IPS-18c (cell line): Measurements from ENCODE around the gene FRK.
"Not testable (repeated sequence)": the region's sequence is repeated elsewhere in the genome, so short reads cannot be mapped to it uniquely, and the experiment has no call there.

Experiments
- H3K4me3 ChIP-seq: 2 replicates; pipeline ENCODE4 v1.7.0; 2013; ENCODE audit warnings: low read depth, mild to moderate bottlenecking, low read length, moderate library complexity; ENCODE audit not compliant: insufficient read depth
- H3K9me3 ChIP-seq: one replicate; pipeline ENCODE4 v1.6.1; 2013; ENCODE audit warnings: mild to moderate bottlenecking, low read length, moderate library complexity; ENCODE audit not compliant: control insufficient read depth, insufficient read depth

Gene FRK

GRCh38 chr6:115891750-115892149 lies 168.9 kb downstream of the FRK start:
- Histone ChIP-seq H3K4me3 (no peak overlapping the region), H3K9me3 (no peaks in the 10 kb centered on the region)

DNA sequence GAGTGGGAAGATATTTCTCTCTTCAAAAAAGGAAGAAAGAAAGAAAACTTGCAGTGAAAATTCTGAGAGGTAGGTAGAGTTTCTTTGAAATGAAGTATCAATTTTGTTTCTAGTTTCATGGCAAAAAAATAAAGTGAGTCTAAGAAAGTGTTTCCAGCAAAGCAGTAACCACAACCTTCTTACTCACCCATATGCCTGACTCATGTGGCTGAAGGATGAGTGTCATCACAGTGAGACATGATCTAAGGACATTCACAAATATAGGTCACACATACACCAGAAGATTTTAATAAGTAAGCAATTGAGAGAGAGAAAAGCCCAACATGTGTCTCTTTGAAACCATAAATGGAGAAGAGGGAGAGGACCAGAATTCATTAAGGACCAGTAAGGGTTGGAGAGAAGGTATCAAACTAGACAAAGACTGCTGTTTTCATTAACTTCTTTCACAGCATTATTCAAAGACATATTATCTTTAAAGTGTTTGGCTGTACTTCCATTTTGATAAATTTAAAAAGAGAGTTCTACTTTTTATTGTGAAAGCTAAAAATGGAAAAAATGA lies 169.5 kb downstream of the FRK start:
- H3K4me3 ChIP-seq, result no peak overlapping the region
- H3K9me3 ChIP-seq, result no peaks in the 10 kb centered on the region

- no peaks in the 10 kb centered on the region for H3K9me3 ChIP-seq
- no peak overlapping the region for H3K4me3 ChIP-seq
Observed at GRCh38 chr6:115890238-115890637, 170.5 kb downstream of the FRK start.

DNA sequence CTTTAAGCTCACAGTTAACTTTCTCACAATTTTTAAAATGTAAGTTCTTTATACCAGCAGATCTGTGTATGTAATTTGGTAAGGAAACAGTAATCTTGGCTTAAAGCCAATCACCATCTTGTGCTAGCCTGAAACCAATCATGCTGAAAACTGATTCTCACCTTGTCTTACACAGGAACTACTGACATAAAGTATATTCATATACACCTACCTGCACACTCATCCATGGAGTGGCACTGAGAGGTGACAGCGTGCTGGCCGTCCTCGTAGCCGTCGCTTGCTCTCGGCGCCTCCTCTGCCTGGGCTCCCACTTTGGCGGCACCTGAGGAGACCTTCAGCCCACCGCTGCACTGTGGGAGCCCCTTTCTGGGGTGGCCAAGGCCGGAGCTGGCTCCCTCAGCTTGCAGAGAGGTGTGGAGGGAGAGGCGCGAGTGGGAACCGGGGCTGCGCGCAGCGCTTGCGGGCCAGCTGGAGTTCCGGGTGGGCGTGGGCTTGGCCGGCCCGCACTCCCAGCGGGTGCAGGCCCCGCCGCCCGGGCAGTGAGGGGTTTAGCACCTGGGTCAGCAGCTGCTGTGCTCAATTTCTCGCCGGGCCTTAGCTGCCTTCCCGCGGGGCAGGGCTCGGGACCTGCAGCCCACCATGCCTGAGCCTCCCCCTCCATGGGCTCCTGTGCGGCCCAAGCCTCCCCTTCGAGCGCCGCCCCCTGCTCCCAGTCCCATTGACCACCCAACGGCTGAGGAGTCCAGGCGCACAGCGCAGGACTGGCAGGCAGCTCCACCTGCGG lies 171.8 kb downstream of the FRK start:
- H3K9me3 ChIP-seq, H3K4me3 ChIP-seq: not testable (repeated sequence)

DNA sequence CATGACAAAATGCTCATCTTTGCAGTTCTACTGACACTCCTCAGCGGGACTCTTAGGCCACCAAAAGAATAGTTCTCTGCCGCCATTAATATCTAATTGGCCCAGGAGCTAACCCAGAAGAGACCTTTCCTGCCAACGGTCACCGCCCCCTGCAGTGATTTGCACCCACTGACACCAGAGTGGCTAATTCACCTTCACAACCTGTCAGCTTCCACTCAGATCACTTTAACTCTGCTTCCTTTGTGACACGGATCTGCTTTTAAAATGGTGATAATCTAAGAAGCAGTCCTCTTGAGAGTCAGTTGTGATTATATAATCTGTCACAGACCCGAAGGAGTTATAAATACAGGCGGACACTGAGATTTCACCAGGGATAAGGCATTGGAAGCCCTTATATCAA lies 172.8 kb downstream of the FRK start:
- no peak overlapping the region for H3K4me3 ChIP-seq
- no peaks in the 10 kb centered on the region for H3K9me3 ChIP-seq

GRCh38 chr6:115885636-115886366 lies 174.9 kb downstream of the FRK start:
- Histone ChIP-seq H3K9me3 (no peaks in the 10 kb centered on the region), H3K4me3 (no peak overlapping the region)

GRCh38 chr6:115882771-115883170 lies 177.9 kb downstream of the FRK start:
- no peak overlapping the region for H3K4me3 ChIP-seq

GRCh38 chr6:115882174-115882573 lies 178.5 kb downstream of the FRK start:
- H3K9me3 ChIP-seq, result no peaks in the 10 kb centered on the region
- no peak overlapping the region for H3K4me3 ChIP-seq

More at GRCh38 chr6:115882771-115883170, 177.9 kb downstream of the FRK start:
- H3K9me3 ChIP-seq, result no peaks in the 10 kb centered on the region
